Measurements from ENCODE around the gene LRRC8E.

Gene LRRC8E

DNA sequence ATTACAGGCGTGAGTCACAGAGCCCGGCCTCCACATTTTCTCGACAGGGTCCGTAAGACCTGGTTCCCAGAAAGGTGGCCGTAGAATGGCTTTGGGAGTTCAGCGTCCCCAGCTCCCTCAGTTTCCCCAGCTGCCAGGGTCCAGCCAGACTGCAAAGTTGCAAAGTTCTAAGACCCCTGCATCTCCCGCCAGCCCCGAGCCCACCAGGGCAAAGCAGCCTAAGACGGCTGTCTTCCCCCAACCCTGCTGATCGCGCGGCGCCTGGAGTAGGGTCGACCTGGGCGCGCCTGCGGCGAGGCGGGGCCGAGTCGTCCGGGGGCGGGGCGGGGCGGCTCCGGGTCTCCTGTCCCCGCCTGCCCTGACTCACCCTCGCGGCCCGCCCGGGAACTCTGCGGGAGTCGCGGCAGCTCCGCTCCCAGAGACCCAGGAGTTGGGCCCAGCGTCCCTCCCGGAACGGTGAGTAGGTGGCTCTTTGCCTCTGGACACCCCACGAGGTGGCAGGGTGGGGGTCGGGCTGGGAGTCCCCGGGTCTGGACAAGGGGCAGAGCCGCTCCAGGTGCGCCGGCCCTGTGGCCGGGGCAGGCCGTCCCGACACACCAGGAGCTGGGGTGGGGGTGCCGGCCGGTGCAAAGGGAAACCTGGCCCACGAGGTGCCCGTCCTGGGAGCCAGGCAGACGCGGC is at the start of gene LRRC8E:
Gene LRRC8E (plus strand): TSS at position 366 of the 681 bp plus-strand sequence. CDS start 7,094 bp downstream, outside the sequence.
- in situ Hi-C loops (cut with MboI; ENCODE audit: low sequenced_read_pairs): no loop called here

DNA sequence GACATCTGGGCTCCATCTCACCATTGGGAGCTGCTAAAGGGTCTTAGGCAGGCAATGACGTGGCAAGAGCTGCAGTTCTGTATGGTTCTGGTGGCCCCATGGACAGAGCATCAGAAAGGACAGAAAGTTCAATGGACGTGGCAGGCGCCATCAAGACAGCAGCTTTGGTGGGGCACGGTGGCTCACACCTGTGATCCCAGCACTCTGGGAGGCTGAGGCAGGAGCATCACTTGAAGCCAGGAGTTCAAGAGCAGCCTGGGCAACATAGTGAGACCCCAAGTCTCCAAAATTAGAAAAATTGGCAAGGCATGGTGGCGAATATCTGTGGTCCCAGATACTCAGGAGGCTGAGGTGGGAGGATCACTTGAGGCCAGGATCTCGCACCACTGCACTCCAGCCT is 48.8 kb upstream of the LRRC8E start:
- in situ Hi-C loops (cut with MboI; ENCODE audit: low sequenced_read_pairs): no loop called here

DNA sequence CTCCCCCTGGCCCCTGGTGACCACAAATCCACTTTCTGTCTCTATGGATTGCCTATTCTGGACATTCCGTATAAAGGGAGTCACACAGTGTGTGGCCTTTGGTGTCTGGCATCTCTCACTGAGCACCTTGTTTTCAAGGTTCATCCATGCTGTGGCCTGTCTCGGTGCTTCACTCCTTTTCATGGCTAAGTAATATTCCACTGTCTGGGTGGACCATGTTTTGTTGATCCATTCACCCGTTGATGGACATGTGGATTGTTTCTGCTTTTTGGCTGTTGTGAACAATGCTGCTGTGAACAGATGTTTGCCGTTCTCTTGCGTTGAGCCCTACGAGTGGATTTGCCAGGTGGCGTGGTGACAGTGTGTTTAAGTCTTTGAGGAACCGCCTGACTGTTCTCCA is 47.7 kb upstream of the LRRC8E start:
- in situ Hi-C loops (cut with MboI; ENCODE audit: low sequenced_read_pairs): no loop called here

DNA sequence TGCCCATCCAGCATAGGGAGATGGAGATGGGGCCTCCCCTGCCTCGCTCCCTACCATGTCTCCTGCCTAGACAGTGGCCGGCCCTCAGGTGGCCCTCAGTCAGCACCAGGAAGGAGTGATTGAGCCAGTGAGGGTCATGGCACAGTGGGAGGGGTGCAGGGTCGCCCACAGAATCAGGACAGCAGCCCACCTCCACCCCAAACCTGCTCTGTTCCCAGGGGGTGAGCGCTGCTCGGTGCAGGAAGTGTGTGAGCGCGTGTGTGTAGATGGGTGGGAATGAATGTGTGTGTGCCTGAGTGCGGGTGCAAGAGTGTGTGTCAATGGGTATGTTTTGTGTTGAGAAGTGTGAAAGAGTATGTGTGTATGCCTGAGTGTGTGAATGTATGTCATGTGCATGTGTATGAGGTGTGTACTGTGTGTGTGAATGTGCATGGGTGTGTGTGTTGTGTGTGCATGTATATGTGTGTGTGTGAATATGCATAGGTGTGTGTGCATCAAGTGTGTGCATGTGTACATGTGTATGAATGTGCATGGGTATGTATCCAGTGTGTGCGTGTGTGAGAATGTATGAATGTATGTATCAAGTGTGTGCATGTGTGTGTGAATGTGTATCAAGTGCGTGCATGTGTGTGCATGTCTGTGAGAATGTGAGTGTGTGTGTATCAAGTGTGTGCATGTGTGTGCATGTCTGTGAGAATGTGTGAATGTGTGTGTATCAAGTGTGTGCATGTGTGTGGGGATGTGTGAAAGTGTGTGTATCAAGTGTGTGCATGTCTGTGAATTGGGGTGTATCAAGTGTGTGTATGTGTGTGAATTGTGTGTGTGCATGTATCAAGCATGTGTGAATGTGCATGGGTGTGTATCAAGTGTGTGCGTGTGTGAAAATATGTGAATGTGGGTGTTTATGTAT is 46.3 kb upstream of the LRRC8E start:
- in situ Hi-C loops (cut with MboI; ENCODE audit: low sequenced_read_pairs): no loop called here

DNA sequence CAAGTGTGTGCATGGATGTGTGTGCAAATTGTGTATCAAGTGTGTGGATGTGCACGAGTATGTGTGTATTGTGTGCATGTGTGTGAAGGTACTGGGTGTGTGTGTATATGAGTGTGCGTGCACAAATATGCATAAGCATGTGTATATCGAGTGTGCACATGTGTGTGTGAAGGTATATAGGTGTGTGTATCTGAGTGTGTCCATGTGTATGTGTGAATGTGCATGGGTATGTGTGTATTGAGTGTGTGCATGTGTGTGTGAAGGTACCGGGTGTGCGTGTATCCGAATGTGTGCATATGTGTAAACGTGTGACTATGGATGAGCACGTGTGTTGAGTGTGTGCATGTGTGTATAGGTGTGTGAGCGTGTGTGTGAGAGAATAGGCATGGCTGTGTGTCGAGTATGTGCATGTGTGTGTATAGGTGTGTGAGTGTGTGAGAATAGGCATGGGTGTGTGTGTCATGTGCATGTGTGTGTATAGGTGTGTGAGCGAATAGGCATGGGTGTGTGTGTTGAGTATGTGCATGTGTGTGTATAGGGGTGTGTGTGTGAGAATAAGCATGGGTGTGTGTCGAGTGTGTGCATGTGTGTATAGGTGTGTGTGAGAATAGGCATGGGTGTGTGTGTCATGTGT is 45.5 kb upstream of the LRRC8E start:
- in situ Hi-C loops (cut with MboI; ENCODE audit: low sequenced_read_pairs): no loop called here

DNA sequence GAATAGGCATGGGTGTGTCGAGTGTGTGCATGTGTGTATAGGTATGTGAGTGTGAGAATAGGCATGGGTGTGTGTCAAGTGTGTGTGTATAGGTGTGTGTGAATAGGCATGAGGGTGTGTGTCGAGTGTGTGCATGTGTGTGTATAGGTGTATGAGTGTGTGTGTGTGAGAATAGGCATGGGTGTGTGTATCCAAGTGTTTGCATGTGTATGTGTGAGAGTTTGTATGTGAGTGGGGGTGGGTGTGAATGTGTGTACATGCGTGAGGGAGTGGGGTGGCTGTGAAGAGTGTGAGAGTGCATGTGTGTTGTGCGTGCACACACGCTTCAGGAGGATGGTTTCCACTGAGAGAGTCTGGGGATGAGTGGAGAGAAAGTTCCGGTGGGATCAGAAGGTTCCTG is 44.8 kb upstream of the LRRC8E start:
- in situ Hi-C loops (cut with MboI; ENCODE audit: low sequenced_read_pairs): no loop called here

DNA sequence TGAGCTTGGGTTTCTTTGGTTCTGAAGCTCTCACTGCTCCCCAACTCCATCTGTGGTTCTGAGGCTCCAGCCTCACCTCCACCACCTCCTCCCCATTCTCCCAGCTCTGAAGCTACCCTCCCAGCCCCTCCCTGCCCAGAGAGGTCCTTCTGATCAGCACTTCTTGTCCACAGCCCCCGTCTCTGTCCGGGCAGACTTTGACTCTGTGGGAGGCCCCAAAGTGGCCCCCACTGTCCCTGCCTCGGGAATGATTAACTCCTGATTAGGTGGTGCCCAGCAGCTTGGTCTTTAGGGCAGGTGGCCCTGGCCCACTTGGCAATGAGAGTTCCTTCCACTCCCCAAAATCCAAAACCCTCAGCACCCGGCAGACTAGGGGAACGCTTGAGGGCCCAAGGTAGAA is 43.9 kb upstream of the LRRC8E start:
- in situ Hi-C loops (cut with MboI; ENCODE audit: low sequenced_read_pairs): no loop called here

DNA sequence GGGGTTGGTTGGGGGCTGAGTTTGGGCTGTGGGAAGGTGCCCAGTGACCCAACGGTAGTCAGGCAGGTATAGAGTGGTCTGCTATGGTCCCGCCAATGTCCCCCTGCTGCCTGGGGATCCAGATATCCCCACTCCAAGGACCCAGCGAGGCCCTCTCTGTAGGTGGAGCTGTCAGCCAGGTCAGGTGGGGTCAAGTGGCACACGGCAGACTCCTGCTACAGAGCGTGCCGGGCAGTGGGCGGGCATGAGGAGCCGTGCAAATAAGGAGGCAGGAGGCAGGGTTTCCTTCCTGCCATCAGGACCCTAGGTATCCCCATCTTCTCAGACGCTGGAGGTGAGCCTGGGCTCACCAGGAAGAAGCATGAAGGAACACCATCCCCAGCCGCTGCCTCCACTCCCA is 43.4 kb upstream of the LRRC8E start:
- in situ Hi-C loops (cut with MboI; ENCODE audit: low sequenced_read_pairs): no loop called here

DNA sequence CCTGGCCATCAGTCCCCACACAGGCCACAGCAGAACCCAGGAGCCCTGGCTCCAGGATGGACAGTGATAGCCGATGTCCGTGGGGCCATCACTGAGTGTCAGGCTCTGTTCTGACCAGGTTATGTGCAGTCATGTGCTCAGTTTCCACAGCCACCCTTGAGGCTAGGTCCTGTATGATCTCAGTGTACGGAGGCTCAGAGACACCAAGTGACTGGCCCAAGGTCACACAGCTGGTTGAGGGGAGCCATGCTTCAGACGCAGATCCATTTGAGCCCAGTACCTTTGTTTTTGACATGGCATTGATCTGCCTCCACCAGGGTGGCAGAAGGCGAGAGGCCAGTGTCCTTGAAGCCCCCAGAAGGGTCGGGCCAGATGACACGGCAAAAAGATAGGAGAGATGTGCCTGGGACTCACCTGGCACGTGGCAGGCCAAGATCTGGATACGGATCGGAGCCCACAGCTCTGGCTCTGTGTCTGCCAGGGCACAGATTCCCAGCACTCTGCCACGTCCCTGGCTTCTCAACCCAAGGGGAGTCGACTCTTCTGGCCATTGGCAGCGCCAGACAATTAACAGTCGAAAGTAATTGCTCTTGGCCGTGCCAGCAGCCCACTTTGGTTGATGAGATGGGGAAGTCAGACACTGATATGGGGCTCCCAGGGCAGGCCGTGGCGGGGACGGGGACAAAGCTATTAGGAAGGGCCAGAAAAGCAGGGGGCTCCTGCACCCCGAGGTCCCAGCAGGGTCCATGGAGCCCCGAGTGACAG is 42.7 kb upstream of the LRRC8E start:
- in situ Hi-C loops (cut with MboI; ENCODE audit: low sequenced_read_pairs): no loop called here

DNA sequence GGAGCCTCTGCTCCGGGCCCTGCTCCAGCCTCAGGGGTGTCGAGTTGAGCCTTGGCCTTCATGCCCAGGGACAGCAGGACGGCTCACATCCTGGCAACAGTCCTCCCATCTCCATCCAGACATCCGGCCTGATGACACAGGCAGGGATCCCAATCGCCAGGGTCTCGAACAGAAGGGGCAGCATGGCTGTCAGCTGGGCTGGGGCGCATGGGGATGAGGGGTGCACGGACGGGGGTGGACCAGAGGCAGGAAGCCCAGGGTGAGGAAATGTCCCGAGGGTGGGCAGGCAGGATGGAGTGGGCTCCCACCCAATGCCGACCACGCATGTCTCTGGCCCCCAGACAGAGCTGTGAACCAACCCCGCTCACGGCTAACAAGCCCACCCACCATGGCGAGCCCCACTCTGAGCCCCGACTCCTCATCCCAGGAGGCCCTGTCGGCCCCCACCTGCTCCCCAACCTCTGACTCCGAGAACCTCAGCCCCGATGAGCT is 42.1 kb upstream of the LRRC8E start:
- in situ Hi-C loops (cut with MboI; ENCODE audit: low sequenced_read_pairs): no loop called here

DNA sequence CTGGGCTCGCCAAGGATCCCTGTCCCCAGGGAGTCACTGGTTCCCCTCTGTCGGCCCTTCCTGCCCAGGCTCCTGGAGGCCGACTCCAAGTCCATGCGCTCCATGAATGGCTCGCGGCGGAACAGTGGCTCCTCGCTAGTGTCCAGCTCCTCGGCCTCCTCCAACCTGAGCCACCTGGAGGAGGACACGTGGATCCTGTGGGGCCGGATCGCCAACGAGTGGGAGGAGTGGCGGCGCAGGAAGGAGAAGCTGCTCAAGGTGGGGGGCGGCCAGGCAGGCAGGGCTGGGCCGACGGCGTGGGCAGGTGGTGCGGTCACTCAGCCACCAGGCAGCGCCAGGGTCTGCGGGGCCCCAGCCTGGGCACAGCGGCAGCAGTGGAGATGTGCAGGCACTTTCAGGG is 40.6 kb upstream of the LRRC8E start:
- in situ Hi-C loops (cut with MboI; ENCODE audit: low sequenced_read_pairs): no loop called here

DNA sequence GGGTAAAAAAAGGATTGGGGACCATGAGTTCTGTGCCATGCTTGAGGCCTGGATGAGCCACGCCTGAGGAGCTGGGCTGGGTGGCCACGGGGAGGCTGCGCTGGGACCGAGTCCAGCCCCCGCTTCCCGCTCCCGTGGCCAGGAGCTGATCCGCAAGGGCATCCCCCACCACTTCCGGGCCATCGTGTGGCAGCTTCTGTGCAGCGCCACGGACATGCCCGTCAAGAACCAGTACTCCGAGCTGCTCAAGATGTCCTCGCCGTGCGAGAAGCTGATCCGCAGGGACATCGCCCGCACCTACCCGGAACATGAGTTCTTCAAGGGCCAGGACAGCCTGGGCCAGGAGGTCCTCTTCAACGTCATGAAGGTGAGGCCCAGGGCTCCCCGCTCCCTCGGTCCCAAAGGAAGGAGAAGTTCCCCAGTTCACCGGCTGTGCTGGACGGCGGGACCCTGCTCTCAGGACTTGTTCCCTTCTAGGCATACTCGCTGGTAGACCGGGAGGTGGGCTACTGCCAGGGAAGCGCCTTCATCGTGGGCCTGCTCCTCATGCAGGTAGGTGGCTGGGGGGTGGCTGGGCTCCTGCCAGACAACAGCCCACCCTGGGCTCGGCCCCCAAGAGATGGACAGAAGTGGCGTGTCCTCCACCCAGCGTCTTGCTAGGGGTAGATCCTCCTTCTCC is 39.4 kb upstream of the LRRC8E start:
- in situ Hi-C loops (cut with MboI; ENCODE audit: low sequenced_read_pairs): no loop called here

DNA sequence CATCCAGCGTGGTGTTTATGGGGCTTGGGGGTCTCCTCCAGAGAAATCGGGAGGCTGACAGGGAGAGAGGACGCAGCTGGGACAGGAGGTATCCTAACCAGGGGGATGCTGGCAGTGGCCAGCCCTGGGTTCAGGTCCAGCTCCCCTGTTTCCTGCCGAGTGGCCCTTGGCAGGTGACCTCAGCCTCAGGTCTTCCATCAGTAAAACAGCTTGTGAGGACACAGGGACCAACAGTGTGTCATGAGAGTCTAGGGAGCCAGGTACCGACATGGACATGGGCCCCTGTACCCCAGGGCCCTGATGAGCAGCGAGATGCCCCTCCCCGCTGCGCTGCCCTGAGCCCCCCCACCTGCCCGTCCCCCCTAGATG is 38.7 kb upstream of the LRRC8E start:
- in situ Hi-C loops (cut with MboI; ENCODE audit: low sequenced_read_pairs): no loop called here

DNA sequence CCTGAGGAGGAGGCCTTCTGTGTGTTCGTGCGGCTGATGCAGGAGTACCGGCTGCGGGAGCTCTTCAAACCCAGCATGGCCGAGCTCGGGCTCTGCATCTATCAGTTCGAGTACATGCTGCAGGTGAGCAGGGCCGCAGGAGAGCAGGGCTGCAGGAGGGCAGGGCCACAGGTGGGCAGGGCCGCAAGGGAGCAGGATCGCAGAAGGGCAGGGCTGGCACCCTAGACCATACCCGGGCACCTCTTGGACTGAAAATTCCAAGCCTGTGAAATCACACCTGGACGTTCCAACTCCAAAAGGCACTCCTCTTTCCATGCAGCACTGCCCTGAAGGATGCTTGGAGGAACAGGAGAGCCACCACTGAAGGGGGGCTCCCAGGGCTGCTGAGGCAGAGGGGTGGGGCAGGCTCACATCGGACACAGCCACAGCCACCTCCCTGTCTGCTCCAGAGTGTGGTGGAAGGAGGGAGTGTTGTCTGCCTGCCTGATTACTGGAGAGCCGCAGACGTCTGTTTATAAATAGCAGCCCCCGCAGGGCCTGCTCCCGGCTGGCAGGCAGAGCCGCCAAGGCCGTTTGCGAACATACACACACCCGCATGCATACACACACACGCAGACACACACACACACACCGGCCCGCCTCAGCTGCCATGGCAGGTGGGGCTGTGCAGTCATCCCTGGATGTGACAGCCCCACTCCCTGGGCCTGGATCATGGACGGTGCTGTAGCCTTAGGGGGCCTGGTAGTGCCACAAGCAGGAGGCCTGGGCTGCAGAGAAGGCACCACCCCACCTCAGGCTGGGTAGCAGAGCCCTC is 38.1 kb upstream of the LRRC8E start:
- in situ Hi-C loops (cut with MboI; ENCODE audit: low sequenced_read_pairs): no loop called here

DNA sequence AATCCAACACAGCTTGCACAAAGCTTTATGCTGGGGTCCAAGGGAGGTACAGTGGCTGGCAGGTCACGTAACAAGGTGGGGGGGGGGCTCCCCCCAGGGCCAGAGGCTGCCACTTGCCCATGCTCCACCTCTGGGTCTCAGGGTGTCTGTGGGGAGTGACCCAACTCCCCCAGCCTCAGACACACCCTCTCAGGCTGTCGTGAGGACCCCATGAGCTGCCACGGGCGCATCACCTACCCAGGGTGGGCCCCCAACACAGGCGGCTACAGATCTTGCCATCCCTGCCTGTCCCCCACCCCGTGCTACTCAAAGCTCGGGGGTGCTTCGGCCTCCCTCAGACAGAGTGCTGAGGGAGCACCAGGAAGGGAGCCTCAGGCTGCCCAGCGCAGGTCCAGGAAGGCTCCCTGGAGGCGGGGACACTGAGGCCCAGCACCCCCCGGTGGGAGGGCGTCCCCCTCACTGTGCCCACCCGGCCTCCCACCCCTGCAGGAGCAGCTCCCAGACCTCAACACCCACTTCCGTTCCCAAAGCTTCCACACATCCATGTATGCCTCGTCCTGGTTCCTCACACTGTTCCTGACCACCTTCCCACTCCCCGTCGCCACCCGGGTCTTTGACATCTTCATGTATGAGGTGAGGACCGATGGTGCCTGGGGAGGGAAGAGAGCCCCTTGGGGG is 37.2 kb upstream of the LRRC8E start:
- in situ Hi-C loops (cut with MboI; ENCODE audit: low sequenced_read_pairs): no loop called here

DNA sequence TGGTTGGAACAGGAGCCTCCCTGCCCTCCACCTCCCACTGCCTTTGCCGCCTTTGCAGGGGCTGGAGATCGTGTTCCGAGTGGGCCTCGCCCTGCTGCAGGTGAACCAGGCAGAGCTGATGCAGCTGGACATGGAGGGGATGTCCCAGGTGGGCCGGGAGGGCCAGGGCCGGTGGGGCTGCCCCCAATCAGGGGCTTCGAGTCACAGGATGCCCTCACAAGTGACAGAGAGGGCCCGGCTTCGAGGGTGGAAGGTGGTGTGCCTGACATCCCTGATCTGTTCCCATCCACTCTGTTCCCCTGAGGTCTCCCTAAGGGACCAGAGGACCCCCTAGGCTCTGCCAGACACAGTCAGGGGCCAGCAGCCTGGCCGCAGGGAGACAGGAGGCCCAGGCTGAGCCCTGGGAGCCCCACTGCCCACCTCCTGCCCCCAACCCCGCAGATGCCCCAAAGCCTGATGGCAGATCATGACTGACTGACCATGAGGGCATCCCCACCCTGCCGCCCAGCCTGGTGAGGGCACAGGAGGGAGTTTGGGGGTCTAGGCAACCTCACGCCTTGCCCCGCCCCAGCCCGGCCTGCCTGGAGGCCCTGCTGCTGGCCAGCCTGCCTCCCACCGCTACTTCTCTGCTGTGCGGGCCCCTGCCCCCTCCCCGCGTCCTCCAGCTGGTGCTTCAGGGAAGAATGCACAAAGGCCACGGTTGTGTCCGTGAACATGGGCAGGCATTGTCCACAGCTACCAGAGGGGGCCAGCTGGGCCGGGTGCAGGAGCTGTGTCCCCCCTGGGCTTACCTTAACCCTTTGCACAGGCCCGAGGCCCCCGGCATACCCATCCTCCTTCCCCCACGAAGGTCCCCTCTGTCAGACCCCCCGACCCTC is 36.4 kb upstream of the LRRC8E start:
- in situ Hi-C loops (cut with MboI; ENCODE audit: low sequenced_read_pairs): no loop called here

DNA sequence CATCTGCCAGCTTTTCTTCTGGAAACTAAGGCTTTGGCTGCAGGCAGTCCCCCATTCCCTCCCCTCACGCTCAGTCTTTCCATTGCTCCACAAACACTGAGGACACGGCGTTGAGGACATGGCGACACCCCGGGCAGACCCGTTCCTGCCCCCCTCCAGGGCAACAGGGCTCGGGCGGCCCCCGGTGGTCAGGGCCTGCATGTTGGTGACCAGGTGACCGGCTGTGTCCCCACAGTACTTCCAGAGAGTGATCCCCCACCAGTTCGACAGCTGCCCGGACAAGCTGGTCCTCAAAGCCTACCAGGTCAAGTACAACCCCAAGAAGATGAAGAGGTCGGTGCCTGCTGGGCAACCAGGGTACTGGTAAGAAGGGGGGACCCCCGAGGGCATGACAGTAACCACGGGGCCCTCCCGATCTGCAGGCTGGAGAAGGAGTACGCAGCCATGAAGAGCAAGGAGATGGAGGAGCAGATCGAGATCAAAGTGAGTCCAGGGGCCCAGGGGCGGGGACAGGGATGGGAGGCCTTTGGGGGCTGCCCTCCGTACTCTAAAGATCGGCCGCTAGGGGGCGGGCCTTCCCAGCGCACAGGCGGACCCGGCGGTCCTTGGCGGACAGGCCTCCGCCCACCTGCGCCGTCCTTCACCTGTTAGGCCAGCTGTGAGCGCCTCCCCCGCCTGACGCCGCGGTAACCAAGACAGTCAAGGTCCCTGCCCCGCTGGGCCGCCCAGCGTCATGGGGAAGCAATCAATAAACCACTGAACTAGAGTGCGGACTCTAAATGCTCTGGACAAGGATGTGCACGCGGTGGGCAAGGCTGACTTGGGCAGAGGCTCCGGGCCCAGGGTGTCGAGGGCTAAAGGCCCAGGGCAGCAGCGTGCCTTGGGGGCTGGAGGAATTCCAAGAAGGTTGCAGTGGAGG is 35.2 kb upstream of the LRRC8E start:
- in situ Hi-C loops (cut with MboI; ENCODE audit: low sequenced_read_pairs): no loop called here
